Measurements from ENCODE around the gene MACROD2.

Gene MACROD2

DNA sequence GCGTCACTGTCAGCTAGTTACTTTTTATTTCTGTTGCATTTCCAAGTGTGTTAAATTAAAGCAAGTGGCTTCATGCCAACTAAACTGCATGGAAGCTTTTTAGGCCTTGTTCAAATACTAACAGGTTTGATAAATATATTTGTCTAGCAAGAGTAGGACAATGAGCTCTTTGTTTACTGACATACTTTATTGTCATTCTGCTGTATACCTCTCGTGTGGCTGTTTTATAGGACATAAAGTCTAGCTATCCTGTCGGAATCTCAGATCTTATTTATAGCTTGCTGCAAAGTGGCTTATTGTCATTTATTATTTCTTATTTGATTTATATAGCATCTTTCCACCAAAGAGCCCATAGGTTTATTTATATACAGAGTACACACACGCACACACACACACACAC, 1866.9 kb downstream of the MACROD2 start:
- no peak for DNase-seq

DNA sequence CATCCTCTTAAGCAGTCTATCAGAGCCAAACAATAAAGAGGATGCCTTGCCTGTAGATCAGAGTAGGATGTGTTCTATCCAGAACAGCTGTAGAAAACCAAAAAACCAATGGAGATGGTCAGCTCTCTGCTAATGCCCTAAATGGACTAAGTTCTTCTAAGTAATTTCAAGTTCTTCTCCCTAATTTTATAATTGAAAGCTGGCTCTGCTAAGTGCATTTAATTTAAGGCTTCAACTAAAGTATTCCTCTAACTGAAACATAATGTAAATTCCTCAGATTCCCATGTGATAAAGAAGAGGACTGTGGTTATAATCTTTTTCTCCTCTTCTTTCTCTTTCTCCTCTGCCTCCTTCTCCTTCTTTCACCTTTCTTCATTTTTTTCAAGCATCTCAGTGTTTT, 1868.4 kb downstream of the MACROD2 start:
- no peak for DNase-seq

GRCh38 chr20:15865553-15865952, 1870.2 kb downstream of the MACROD2 start:
- no peak for DNase-seq

- DNase-seq = no peak
Measured at GRCh38 chr20:15866916-15867730, 1871.8 kb downstream of the MACROD2 start.

DNA sequence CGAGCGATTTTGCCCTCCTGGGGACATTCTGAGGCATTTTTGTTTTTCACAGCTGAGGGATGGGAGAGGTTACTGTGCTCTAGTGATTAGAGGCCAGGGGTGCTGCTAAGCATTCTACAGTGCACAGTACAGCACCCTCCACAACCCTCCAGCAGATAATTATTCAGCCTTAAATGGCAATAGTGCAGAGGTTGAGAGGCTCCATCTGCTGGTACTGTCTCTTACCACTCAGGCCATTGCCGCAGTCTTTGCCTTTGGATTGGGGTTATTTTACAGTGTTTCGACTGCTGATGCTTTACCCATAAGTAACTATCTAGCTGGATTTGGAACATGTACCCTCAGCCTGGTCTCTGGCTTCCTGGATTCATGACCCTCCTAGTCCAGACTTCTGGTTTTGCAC, 1872.6 kb downstream of the MACROD2 start:
- no peak for DNase-seq

DNA sequence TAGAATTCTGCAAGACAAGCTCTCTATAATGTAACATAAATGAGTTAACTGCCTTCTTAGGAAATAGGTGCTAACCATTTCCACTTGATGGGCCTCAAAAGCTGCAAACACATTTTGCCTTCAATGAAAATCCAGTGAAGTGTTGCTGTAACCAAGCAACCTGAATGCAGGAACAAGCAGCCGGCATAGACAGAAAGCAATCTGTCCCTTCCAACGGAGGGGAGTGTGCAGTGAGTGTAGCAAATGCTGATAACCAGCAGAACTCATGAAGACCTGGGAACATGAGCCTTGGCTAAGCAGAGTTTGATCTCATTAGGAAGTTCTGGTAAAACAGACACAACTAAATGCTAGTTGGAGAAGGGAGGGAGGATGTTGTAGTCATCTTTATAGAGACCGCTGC, 1880.1 kb downstream of the MACROD2 start:
- DNase-seq = no peak

DNA sequence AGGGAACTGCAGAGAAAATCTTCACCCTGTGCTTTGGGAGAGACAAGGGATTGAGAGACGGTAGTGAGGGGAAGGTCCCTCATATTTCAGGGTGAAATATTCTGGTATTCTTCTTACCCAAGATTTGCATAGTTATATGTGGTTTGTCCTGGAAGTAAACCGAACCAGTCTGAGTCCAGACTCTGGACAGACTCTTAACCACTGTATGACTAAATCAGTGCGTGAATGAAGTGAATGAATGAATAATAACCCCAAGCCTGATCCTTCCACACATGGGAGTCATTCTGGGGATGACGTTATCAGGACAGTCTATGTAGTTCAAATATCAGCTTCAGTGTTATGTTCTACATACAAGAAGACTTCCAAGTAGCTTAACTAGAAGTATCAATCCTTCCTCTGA, 1887.2 kb downstream of the MACROD2 start:
- no peak for DNase-seq

DNA sequence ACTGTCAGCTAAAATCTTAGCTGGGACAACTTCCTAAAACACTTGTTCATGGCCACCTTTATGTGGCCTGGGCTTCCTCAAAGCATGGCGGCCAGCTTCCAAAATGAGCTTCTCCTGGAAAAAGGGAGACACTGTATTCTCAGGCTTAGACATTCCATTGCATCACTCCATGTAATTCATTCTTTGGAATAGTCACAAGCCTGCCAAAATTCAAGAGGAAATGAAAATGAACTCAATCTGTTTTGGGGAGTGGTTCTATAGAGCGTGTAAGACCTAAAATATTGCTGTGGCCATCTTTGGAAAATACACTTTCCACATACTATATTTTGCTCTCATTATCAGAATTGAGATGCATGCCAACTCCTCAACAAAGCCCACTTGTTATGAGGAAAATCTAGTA, 1890.9 kb downstream of the MACROD2 start:
- DNase-seq = no peak

- DNase-seq = no peak
Measured at GRCh38 chr20:15887387-15887786, 1892.1 kb downstream of the MACROD2 start.

DNA sequence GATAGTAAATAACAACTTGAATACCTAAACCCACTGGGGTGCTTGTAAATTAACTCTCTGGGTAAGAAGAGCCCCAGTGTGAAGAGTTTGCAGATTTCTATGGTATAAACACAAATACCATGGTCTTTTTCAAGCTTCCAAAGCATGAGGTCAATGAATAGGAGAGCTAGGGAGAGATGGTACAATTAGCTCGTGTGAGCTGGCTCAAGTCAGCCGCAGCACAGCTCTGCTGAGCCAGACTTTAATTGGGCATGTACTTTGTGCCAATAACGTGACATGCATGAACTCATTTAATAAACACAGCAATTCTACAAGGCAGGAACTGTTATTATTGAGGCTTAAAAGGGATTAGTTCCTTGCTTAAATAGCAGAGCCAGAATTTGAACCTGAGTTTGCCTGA, 1893.7 kb downstream of the MACROD2 start:
- DNase-seq = no peak

- no peak for DNase-seq
Measured at GRCh38 chr20:15889514-15890256, 1894.4 kb downstream of the MACROD2 start.

DNA sequence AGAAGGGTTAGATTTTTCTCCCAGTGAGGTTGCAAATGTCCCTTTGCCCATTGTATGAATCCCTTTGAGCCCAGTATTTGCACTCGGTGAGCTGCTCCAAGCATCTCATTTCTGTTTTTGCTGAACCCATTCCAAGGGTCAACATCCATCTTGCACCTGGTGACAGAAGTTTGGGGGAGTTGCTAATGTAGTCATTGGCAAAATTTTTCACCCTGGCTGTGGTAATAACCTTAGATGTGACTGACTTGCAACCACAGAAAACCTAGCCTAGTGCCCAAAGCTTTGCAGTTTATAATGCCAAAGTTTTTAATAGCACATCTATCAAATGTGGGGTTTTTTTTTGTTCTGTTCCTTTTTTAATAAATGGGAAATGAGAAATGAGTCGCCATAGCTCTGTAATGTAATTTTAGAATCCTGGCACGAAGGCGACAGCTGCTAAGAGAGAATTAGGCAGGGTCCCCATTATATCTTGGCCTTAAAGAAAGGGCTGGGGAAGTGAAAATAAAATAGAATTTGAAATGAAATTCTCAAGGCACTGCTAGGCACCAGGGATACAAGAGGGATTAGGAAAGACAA, 1895.2 kb downstream of the MACROD2 start:
- DNase-seq = no peak

GRCh38 chr20:15895126-15895525, 1899.8 kb downstream of the MACROD2 start:
- no peak for DNase-seq

- DNase-seq = no peak
Measured at GRCh38 chr20:15895560-15896084, 1900.3 kb downstream of the MACROD2 start.

- no peak for DNase-seq
Measured at GRCh38 chr20:15899967-15900366, 1904.7 kb downstream of the MACROD2 start.

DNA sequence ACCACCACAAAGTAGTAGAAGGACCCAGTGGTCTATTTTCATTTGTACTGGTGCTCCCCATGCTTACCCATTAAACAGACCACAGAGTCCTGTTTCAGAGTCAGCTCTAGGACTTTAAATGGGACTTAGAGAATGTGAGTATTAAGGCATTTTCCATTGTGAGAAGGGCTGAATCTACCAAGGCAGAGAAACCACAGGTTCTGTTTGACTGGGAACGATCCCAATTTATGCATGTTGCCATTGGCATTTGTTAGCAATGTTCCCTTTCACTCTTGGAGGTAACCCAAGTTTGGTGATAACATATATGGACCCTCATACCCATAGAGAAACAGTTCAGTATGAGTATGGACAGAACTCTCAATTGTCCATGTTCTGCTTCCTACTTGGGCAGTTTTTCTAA, 1905.1 kb downstream of the MACROD2 start:
- no peak for DNase-seq

GRCh38 chr20:15902493-15902892, 1907.2 kb downstream of the MACROD2 start:
- no peak for DNase-seq

DNA sequence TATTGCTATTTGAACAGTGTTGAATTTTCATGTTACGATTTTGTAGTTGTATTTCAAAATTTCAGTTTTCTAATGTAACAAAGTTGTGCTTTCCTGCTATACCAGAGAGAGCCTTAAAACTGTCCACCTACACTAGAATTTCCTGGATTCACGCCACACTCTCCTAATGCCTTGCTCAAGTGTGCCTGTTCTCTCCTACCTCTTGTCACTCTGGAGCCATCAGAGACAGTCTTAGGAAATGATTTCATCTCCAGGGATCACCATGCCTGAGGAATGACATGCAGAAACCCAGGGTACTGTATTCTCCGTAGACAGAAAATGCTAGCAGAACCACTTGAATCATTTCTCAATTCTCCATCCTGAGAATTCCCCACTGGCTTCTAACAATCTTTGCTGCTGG, 1910.3 kb downstream of the MACROD2 start:
- no peak for DNase-seq

DNA sequence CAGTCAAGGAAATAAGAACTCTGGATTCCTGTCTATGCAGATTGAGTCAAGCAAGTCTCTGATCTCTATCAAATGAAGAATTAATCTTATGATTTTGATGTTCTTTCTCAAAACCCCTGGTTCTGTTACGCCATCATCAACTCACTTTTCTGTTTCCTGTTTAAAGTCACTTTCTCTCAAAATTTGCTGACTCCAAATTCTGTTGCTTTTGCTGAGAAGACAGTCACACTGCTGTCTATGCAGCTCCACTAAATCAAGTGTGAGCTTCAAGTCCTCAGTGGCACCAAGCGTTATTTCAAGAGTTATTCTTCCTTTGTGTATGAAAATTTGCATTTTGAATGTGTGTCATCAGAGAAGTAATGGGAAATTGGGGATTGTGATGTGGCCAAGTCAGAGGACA, 1914.7 kb downstream of the MACROD2 start:
- no peak for DNase-seq

DNA sequence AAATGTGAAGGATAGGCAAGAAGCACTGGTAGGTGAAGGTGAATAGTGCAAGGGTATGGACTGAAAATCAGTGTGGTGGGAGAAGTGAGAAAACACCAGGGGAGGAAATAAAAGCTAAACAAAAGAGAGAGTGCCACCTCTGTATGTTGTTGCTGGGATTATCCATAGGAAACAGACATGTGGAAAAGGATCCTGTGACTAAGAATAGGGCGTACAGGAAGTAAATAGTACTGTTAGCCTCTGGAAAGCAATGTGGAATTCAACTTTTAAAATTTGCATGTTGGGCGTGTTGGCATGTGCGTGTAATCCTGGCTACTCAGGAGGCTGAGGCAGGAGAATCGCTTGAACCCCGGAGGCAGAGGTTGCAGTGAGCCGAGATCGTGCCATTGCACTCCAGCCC, 1916.3 kb downstream of the MACROD2 start:
- DNase-seq = no peak

DNA sequence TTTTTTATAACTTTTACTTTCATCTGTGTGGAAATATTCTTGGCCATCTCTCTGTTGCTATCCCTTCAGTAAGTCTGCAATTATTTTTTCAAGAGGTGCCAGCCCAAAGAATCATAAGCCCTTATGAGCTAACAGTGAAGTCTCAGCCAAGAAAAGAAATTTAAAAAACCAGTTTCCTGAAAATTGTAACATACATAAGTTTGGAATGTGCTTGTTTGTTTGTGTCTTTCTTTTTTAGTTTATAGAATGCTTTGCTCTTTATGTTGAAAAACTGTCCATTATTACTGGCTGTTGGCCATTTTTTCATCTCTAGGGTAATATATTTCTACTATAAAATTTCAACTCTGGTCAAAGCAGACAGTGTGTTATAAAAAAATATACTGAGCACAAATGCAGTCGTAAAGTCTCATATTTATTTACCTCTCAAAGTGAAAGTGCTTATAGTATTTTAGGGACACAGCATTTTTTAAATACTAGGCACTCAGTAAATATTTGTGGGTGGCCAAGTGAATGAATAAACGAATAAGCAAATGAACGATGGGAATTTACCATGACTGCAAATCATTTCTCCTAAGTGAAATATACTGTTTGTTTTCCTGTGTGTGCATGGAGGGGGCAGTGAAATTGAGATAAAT, 1918.2 kb downstream of the MACROD2 start:
- DNase-seq = no peak

GRCh38 chr20:15916623-15917022, 1921.3 kb downstream of the MACROD2 start:
- DNase-seq = no peak

- DNase-seq = no peak
Measured at GRCh38 chr20:15917283-15917682, 1922.0 kb downstream of the MACROD2 start.

Measured in CD4-positive, alpha-beta T cell treated with Interleukin-4 for 4 hours (primary cell).